C4-2B (cell line): ENCODE measurements around the gene ITGBL1.

Experiments used
- ZFX ChIP-seq: fragments of 450-650 bp; IDR thresholded peaks from 2 replicates; pipeline ENCODE4 v1.6.1; 2017
- TF ChIP-seq, protein P1 (sequence below): fragments of 450-650 bp; conservative IDR thresholded peaks from 2 replicates; pipeline ENCODE4 v1.5.1; 2017; ENCODE audit warnings: mild to moderate bottlenecking

DNA sequence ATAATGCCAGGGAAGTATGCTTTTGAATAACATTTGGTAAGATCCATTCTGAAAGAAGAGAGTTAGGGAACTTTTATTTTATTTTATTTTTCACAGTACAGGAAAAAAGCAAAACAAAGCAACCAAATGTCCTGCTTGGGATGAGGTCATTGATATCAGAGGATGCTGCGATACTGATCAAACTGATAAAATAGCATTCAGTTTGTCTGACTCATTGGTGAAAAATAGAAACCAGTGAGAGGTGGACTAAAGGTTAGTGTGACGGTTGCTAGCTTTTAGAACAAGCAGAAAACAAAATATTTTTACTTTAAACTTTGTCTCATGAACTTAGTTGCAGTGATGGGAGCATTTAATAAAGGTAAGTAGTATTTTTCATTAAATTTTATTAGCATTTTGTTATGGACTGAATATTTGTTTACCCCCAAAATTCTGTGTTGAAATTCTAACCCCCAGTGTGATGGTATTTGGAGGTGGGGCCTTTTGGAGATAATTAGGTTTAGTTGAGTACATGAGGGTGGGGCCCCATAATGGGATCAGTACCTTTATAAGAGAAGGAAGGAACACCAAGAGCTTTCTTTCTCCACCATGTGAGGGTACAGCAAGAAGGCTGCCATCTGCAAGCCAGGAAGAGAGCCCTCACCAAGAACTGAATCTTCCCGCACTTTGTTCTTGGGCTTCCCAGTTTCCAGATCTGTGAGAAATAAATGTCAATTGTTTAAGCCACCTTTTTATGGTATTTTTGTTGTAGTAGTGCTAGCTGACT is 37.3 kb downstream of the ITGBL1 start:
- TF ChIP-seq, protein P1, sequence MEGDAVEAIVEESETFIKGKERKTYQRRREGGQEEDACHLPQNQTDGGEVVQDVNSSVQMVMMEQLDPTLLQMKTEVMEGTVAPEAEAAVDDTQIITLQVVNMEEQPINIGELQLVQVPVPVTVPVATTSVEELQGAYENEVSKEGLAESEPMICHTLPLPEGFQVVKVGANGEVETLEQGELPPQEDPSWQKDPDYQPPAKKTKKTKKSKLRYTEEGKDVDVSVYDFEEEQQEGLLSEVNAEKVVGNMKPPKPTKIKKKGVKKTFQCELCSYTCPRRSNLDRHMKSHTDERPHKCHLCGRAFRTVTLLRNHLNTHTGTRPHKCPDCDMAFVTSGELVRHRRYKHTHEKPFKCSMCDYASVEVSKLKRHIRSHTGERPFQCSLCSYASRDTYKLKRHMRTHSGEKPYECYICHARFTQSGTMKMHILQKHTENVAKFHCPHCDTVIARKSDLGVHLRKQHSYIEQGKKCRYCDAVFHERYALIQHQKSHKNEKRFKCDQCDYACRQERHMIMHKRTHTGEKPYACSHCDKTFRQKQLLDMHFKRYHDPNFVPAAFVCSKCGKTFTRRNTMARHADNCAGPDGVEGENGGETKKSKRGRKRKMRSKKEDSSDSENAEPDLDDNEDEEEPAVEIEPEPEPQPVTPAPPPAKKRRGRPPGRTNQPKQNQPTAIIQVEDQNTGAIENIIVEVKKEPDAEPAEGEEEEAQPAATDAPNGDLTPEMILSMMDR = no peak
- TF ChIP-seq ZFX = no peak
